ENCODE measurements around the gene DNAH10. TPM values are rescaled to one million over a fixed set of nuclear protein-coding genes. Genes with fewer than 3 reads are reported as not detected.
A peak's percentile ranks its signal among the peaks of the same experiment; 100 is the strongest.

Gene DNAH10
- total RNA-seq, 2 experiments from 2014 or later: 0.11 to 0.19 TPM

DNA sequence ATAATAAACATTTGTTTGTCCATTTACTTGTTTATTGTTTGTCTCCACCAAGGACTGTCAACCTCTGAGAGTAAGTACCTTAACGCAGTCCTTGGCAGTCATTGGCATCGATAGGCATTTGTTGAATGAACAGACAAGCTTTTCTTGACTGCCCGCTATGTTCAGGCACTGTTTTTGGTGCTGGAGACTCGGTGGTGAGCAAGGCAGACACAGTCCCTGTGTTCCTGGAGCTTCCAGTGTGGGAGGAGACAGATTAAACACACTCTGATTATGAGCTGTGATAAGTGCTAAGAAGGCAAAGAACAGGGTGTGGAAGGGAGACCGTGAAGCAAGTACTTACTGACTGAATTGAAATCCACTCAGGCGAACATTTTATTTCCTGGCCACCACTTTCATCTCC is 48.7 kb upstream of the DNAH10 start:
- DNase-seq (ENCODE audit: low spot score): peak; percentile 4
- H3K9me2 ChIP-seq (ENCODE audit: insufficient read depth, low read length): no peaks in the 10 kb centered on the region
- CTCF ChIA-PET (ENCODE audit: unreplicated experiment): interaction anchor here (0.9 kb wide), 1 partner anchor 111 kb away, joined by 3 read pairs; no protein-coding TSS in a partner anchor
- peaks cover 7% of the 10 kb centered on the region; the same call in 1 of the 2 replicates for H3K36me3 ChIP-seq (ENCODE audit: insufficient read depth, low read length)
- peak overlapping the region; percentile 33 for H3K27ac ChIP-seq (ENCODE audit: low read depth, low read length, poor library complexity, severe bottlenecking)
- intact Hi-C loops (cut with micrococcal nuclease; ENCODE audit: unreplicated experiment): loop anchor here (5.0 kb wide), 2 partner anchors 131 to 259 kb away; partner anchors contain the start of genes CCDC92, TMED2 and ZNF664
- peak overlapping the region; percentile 90 for H3K4me2 ChIP-seq (ENCODE audit: low read length)
- H3K79me2 ChIP-seq (ENCODE audit: insufficient read depth, low read depth, low read length): peaks cover 41% of the 10 kb centered on the region
- no peak overlapping the region for H2AFZ ChIP-seq (ENCODE audit: low read length)
- H3K9me3 ChIP-seq (ENCODE audit: low read length): no peaks in the 10 kb centered on the region
- TSS peak; percentile 62 for BruUV-seq (replicated peaks)
- peaks cover 25% of the 10 kb centered on the region for H3K4me1 ChIP-seq (ENCODE audit: insufficient read depth, low read length, poor library complexity, severe bottlenecking)
- POLR2A ChIA-PET: interaction anchor here (0.6 to 1.6 kb wide), 8 partner anchors 12 to 1502 kb away, joined by 3 to 7 read pairs (median 3); partner anchors contain the start of genes MPHOSPH9 and MTRFR
- H3K4me3 ChIP-seq (ENCODE audit: low read depth, low read length, poor library complexity, severe bottlenecking): peak overlapping the region; percentile 87
- H4K20me1 ChIP-seq (ENCODE audit: insufficient read depth, low read length): peaks cover 24% of the 10 kb centered on the region
- no peak for TF ChIP-seq CTCF (conservative IDR thresholded peaks at IDR 0.05; ENCODE audit: low read length)
- no peak for TF ChIP-seq EZH2phosphoT487 (IDR thresholded peaks at IDR 0.05; ENCODE audit: borderline replicate concordance, low read depth, low read length)

DNA sequence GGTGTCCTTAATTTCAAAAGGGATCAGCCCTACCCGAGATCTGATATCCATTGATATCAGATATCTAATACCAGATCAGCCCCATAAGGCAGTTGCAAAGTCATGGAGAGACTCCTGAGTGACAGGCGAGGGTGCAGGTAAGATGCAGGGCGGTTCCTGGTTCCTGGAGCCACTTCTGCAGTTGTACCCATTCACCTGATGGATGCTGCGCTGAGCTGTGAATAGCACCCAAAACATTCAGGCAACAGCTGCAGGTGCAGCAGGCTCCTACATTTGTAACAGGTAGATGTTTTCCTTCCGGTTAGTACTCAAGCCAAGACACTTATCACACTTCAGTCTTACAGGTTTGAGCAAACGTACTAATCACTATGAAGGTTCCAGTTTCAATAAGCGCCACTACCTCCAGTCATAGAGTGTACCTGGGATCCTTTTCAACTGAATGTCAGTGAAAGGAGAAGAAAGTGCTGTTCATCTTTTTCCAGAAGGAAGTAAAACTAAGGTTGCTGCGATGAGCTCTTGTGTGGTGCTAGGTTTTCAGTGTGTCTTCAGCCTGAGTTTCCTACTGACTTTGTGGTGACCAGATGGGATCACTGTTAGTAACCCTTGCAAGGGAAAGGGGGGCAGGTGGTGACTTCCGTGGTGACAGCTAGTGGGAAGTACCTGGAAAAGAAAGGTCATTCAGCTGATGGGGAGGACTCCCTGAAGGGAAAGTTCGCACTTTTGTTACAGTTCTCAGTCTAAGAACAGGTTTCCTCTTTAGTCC is 48.1 kb upstream of the DNAH10 start:
- intact Hi-C loops (cut with micrococcal nuclease; ENCODE audit: unreplicated experiment): loop anchor here (5.0 kb wide), 2 partner anchors 132 to 258 kb away; partner anchors contain the start of genes CCDC92, TMED2 and ZNF664
- peak; percentile 39 for DNase-seq (ENCODE audit: low spot score)
- Histone ChIP-seq H2AFZ (ENCODE audit: low read length) (no peak overlapping the region), H4K20me1 (ENCODE audit: insufficient read depth, low read length) (peaks cover 24% of the 10 kb centered on the region), H3K79me2 (ENCODE audit: insufficient read depth, low read depth, low read length) (peaks cover 41% of the 10 kb centered on the region), H3K9me3 (ENCODE audit: low read length) (no peaks in the 10 kb centered on the region), H3K4me3 (ENCODE audit: low read depth, low read length, poor library complexity, severe bottlenecking) (peak overlapping the region; percentile 87), H3K4me2 (ENCODE audit: low read length) (peak overlapping the region; percentile 90), H3K36me3 (ENCODE audit: insufficient read depth, low read length) (peaks cover 13% of the 10 kb centered on the region), H3K4me1 (ENCODE audit: insufficient read depth, low read length, poor library complexity, severe bottlenecking) (peaks cover 25% of the 10 kb centered on the region), H3K27ac (ENCODE audit: low read depth, low read length, poor library complexity, severe bottlenecking) (peak overlapping the region; percentile 33), H3K9me2 (ENCODE audit: insufficient read depth, low read length) (no peaks in the 10 kb centered on the region)
- CTCF ChIA-PET (ENCODE audit: unreplicated experiment): interaction anchor here (0.9 to 1.0 kb wide), 2 partner anchors 10 to 112 kb away, joined by 3 read pairs; no protein-coding TSS in a partner anchor
- no TSS peak for BruUV-seq (replicated peaks)
- TF ChIP-seq CTCF (conservative IDR thresholded peaks at IDR 0.05; ENCODE audit: low read length) (no peak), EZH2phosphoT487 (IDR thresholded peaks at IDR 0.05; ENCODE audit: borderline replicate concordance, low read depth, low read length) (no peak)
- POLR2A ChIA-PET: interaction anchor here (0.6 to 1.3 kb wide), 5 partner anchors 13 to 1502 kb away, joined by 3 to 6 read pairs (median 3); partner anchors contain the start of genes MPHOSPH9 and MTRFR
